ENCODE results near the gene SLIT3. TPM values are rescaled to one million over a fixed set of nuclear protein-coding genes. Genes with fewer than 3 reads are reported as not detected.

SLIT3 gene
- total and polyA plus RNA-seq, 10 of the 15 experiments (the other 5 are each of a cell fraction or from before 2014, with no cell fraction given) = 0.05 TPM; not detected in 9

DNA sequence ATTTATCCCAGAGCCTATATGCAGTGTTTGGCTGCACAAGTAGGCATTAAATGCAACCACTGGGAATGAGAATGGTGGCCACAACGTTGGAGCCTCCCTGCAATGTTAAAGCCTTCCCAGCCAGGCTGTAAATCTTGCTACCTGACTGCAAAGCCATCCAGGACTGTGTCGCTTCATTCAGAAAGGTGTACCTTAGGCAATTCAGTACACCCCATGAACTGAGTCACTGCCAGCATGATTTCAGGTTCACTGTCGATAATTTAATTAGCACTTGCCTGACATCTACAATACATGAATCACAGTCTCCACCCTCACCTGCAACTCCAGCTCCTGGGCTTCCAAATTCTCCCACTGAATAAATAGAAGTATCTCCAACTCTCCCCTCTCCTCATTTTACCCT is 108.4 kb downstream of the SLIT3 start:
- no peak overlapping the region for H2AFZ ChIP-seq (ENCODE audit: control insufficient read depth, low read depth, low read length)
- WGBS (ENCODE audit: insufficient coverage, insufficient replicate concordance, low lambda C conversion rate, missing lambda C conversion rate) = 38% methylated on average over 3 of the region's 3 CpGs
- SMC1A ChIA-PET (ENCODE audit: uncharacterized antibody, unreplicated experiment) = no interaction called here

More for the DNA sequence above, 108.4 kb downstream of the SLIT3 start:
- ChIA-PET RAD21 (ENCODE audit: unreplicated experiment) (no interaction called here), POLR2A (no interaction called here), CTCF (no interaction called here)
- H3K4me1 ChIP-seq (ENCODE audit: control insufficient read depth, insufficient read depth, low read length) = no peaks in the 10 kb centered on the region
- FAIRE-seq = no peak
- H3K9me3 ChIP-seq (replicated peaks; ENCODE audit: control insufficient read depth, insufficient read depth, low read length) = no peaks in the 10 kb centered on the region
- H3K79me2 ChIP-seq (ENCODE audit: control insufficient read depth, insufficient read depth, low read length) = no peaks in the 10 kb centered on the region
- no peak overlapping the region for H3K9ac ChIP-seq (ENCODE audit: control insufficient read depth, insufficient read depth, low read length)
- no peak for DNase-seq (ENCODE audit: low read depth, low spot score)
- H3K4me2 ChIP-seq (ENCODE audit: control insufficient read depth, insufficient read depth) = no peak overlapping the region
- H3K27me3 ChIP-seq (replicated peaks in 1 of 2; ENCODE audit: control insufficient read depth in 2 of 2, insufficient read depth in 2 of 2, low read length in 1 of 2) = peaks cover 0 to 2% of the 10 kb centered on the region in 2 experiments; a peak in 2 of 4 replicates
- in situ Hi-C loops (cut with MboI) = no loop called here
- intact Hi-C loops (cut with micrococcal nuclease; ENCODE audit: unreplicated experiment) = no loop called here
- no peak for ATAC-seq
- H4K20me1 ChIP-seq (ENCODE audit: control insufficient read depth, insufficient read depth) = no peaks in the 10 kb centered on the region
- no TSS peak for BruUV-seq (replicated peaks)
- H3K36me3 ChIP-seq (ENCODE audit: control insufficient read depth in 2 of 2, insufficient read depth in 2 of 2, low read length in 1 of 2) = no peaks in the 10 kb centered on the region
- TF ChIP-seq NFYA (IDR thresholded peaks at IDR 0.05; ENCODE audit: borderline replicate concordance, low read depth, low read length) (no peak), GATAD2B (conservative IDR thresholded peaks at IDR 0.05; ENCODE audit: low read depth) (no peak), BACH1 (IDR thresholded peaks at IDR 0.05; ENCODE audit: borderline replicate concordance) (no peak), HDGF (IDR thresholded peaks at IDR 0.05) (no peak), PML (IDR thresholded peaks at IDR 0.05; ENCODE audit: low read length) (no peak), PBX3 (IDR thresholded peaks at IDR 0.05; ENCODE audit: insufficient replicate concordance, low read depth, low read length) (no peak), HDAC2 (IDR thresholded peaks at IDR 0.05) (no peak), ZBTB4 (CRISPR knock-in tag; IDR thresholded peaks at IDR 0.05) (no peak), DPF2 (IDR thresholded peaks at IDR 0.05) (no peak), NKRF (conservative IDR thresholded peaks at IDR 0.05) (no peak), KAT2A (conservative IDR thresholded peaks at IDR 0.05; ENCODE audit: control insufficient read depth, low read depth, low read length) (no peak), POLR2AphosphoS5 (IDR thresholded peaks at IDR 0.05; ENCODE audit: low read length) (no peak), HCFC1 (IDR thresholded peaks at IDR 0.05; ENCODE audit: low read length) (no peak), RCOR1 (conservative IDR thresholded peaks at IDR 0.05; ENCODE audit: low read depth, low read length) (no peak), SMC3 (IDR thresholded peaks at IDR 0.05; ENCODE audit: borderline replicate concordance, low read length) (no peak), SUZ12 (IDR thresholded peaks at IDR 0.05; ENCODE audit: unreplicated experiment) (no peak), SMARCA5 (IDR thresholded peaks at IDR 0.05) (no peak), RAD51 (IDR thresholded peaks at IDR 0.05) (no peak), EZH2 (IDR thresholded peaks at IDR 0.05; ENCODE audit: borderline replicate concordance, control insufficient read depth, low read depth, low read length) (no peak)
- TF ChIP-seq, protein P1, sequence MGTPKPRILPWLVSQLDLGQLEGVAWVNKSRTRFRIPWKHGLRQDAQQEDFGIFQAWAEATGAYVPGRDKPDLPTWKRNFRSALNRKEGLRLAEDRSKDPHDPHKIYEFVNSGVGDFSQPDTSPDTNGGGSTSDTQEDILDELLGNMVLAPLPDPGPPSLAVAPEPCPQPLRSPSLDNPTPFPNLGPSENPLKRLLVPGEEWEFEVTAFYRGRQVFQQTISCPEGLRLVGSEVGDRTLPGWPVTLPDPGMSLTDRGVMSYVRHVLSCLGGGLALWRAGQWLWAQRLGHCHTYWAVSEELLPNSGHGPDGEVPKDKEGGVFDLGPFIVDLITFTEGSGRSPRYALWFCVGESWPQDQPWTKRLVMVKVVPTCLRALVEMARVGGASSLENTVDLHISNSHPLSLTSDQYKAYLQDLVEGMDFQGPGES (IDR thresholded peaks at IDR 0.05) = no peak
- H3K4me3 ChIP-seq = no peak overlapping the region
- no peak overlapping the region for H3K27ac ChIP-seq (ENCODE audit: control insufficient read depth, insufficient read depth)
